Gastrocnemius medialis (tissue), 4 donors: ENCODE results near the gene DAGLB. TPM values are rescaled to one million over a fixed set of nuclear protein-coding genes. Genes with fewer than 3 reads are reported as not detected.

ENCODE experiments used
- ATAC-seq, 2 donors: fragments of 150-250 bp; one replicate each; pipeline ENCODE4 v1.9.1; 2016
- DNase-seq, 2 donors: peaks; one replicate each; pipeline ENCODE4 v3.0.0-alpha.2; 2019
- H3K27ac ChIP-seq, 4 donors: fragments of 200-600 bp; sonication (generic); 1 replicate in 1 of 4; 2 replicates in 3 of 4; pipeline ENCODE4 v1.5.1; 2016 to 2018; ENCODE audit warnings: mild to moderate bottlenecking in 2 of 4, moderate library complexity in 1 of 4
- H3K27me3 ChIP-seq, 3 donors: fragments of 200-600 bp; sonication (generic) in 2 of 3; 1 replicate in 1 of 3; 2 replicates in 2 of 3; pipeline versions ENCODE4 v1.5.1 to v1.6.0; 2016 to 2019; ENCODE audit warnings: mild to moderate bottlenecking in 1 of 3, moderate library complexity in 1 of 3
- H3K36me3 ChIP-seq, 2 donors: fragments of 200-600 bp; sonication (generic) in 1 of 2; one replicate each; pipeline ENCODE4 v1.5.1; 2017 to 2018
- H3K4me1 ChIP-seq, 2 donors: fragments of 200-600 bp; sonication (generic) in 1 of 2; one replicate each; pipeline ENCODE4 v1.5.1; 2016 to 2017; ENCODE audit warnings: mild to moderate bottlenecking in 2 of 2
- H3K4me3 ChIP-seq, 4 donors: fragments of 200-600 bp; sonication (generic) in 3 of 4; 1 replicate in 1 of 4; 2 replicates in 3 of 4; pipeline ENCODE4 v1.5.1; 2016 to 2019; ENCODE audit warnings: mild to moderate bottlenecking in 2 of 4
- H3K9me3 ChIP-seq, 3 donors: fragments of 200-600 bp; sonication (generic) in 2 of 3; 1 replicate in 1 of 3; 2 replicates in 2 of 3; pipeline ENCODE4 v1.5.1; 2016 to 2019
- POLR2A ChIP-seq, 2 donors: fragments of 450-650 bp; IDR thresholded peaks; one replicate each; pipeline ENCODE4 v1.6.1; 2017; ENCODE audit warnings: antibody characterized with exemption in 2 of 2, mild to moderate bottlenecking in 2 of 2, moderate library complexity in 2 of 2
- in situ Hi-C, 4 donors: fragments of 200-750 bp; cut with MboI; loops; one replicate each; pipeline versions ENCODE4 v1.15.0 to v1.8.0; 2017; ENCODE audit warnings: low sequenced_read_pairs in 4 of 4
- intact Hi-C: fragments of 100-400 bp; cut with DNase I; formaldehyde crosslinking; loops from one replicate; pipeline ENCODE4 v1.15.1; 2023; ENCODE audit warnings: low total_unique reads
- total RNA-seq, 4 donors: library from RNA; depleted of rRNA; stranded (reverse); fragments of >200 nt; gene quantifications; one replicate each; pipeline versions ENCODE4 v1.1.0 to v1.2.3, GENCODE V29; 2016
- TF ChIP-seq, protein P1 (sequence below), 5 experiments: fragments of 450-650 bp in 3 of 5; fragments of 200-600 bp in 2 of 5; sonication (generic) in 2 of 5; IDR thresholded peaks in 4 of 5; conservative IDR thresholded peaks in 1 of 5; 1 replicate in 4 of 5; 2 replicates in 1 of 5; pipeline ENCODE4 v1.5.1; 2016 to 2019; ENCODE audit warnings: antibody characterized with exemption in 5 of 5, mild to moderate bottlenecking in 3 of 5, moderate library complexity in 3 of 5

The DAGLB gene
- total RNA-seq, 4 donors from 2014 or later: 11.7 to 24.0 (median 16.1) TPM

DNA sequence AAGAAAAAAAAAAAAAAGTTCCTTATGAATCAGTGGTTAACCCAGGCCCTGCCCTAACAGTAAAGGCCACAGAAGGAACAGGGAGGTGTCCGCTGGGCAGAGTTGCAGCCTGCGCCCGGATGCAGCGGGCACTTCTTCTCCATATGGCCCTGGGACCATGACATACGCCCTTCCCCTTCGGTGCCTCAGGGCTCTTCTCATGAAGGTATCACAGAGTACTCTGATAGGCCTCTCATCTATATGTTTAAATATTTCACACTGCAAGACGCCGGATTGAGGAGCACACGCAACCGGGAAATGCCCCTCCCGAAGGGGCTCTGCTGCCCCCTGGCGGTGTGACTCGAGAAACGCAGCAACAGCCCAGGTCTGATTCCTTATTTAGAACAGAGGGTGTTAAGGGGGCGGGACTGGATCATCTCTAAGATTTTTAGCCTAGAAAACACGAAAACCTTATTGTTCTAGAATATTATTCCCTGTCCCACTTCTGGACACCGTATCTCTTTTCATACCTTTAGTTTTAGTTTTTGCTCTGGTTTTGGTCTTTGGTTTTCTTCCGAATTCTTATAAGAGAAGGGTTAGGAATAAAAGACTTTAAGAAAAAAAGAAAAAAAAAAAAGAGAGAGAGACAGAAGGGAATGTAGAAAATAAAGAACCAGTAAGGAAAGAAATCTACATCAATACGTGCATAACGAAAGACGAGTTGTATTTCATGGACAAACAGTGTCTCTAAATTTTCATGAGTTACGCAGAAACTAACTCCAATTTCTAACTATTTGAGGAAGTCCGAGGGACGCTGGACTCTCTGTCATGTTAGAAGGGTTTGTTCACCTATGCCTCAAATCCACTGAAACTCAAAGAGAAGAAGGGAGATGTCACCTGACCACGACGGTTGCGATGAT is 12.0 kb downstream of the DAGLB start:
- ATAC-seq: peak; percentile 51 to 54

GRCh38 chr7:6433784-6434615 is 13.8 kb downstream of the DAGLB start:
- H3K27ac ChIP-seq: peak overlapping the region in 2 of 4 donors; percentile 24 to 25
- H3K27me3 ChIP-seq: no peaks in the 10 kb centered on the region
- peak in 1 of 2 donors; percentile 1 for TF ChIP-seq POLR2A (IDR thresholded peaks at IDR 0.05)
- TF ChIP-seq, protein P1, sequence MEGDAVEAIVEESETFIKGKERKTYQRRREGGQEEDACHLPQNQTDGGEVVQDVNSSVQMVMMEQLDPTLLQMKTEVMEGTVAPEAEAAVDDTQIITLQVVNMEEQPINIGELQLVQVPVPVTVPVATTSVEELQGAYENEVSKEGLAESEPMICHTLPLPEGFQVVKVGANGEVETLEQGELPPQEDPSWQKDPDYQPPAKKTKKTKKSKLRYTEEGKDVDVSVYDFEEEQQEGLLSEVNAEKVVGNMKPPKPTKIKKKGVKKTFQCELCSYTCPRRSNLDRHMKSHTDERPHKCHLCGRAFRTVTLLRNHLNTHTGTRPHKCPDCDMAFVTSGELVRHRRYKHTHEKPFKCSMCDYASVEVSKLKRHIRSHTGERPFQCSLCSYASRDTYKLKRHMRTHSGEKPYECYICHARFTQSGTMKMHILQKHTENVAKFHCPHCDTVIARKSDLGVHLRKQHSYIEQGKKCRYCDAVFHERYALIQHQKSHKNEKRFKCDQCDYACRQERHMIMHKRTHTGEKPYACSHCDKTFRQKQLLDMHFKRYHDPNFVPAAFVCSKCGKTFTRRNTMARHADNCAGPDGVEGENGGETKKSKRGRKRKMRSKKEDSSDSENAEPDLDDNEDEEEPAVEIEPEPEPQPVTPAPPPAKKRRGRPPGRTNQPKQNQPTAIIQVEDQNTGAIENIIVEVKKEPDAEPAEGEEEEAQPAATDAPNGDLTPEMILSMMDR (IDR thresholded peaks at IDR 0.05 in 4 of 5, conservative IDR thresholded peaks at IDR 0.05 in 1 of 5): no peak
- ATAC-seq: no peak
- DNase-seq: no peak
- intact Hi-C loops: no loop called here
- peaks cover 35 to 43% of the 10 kb centered on the region in 2 donors for H3K4me1 ChIP-seq
- H3K4me3 ChIP-seq: no peak overlapping the region
- no peaks in the 10 kb centered on the region for H3K9me3 ChIP-seq
- H3K36me3 ChIP-seq: peaks cover 0 to 29% of the 10 kb centered on the region in 2 donors
- in situ Hi-C loops: loop anchor here in 1 of 4 donors (10.0 kb wide), 2 partner anchors 49 to 439 kb away; no protein-coding TSS in a partner anchor

More for the DNA sequence above, 12.0 kb downstream of the DAGLB start:
- no peak for TF ChIP-seq POLR2A (IDR thresholded peaks at IDR 0.05)
- TF ChIP-seq, protein P1 (IDR thresholded peaks at IDR 0.05 in 4 of 5, conservative IDR thresholded peaks at IDR 0.05 in 1 of 5): peak; percentile 93 to 96 (median 93)
- Histone ChIP-seq H3K27me3 (no peaks in the 10 kb centered on the region), H3K27ac (peak overlapping the region; percentile 83 to 86 (median 84)), H3K36me3 (peaks cover 0 to 20% of the 10 kb centered on the region in 2 donors), H3K4me3 (no peak overlapping the region), H3K9me3 (no peaks in the 10 kb centered on the region), H3K4me1 (peaks cover 48 to 58% of the 10 kb centered on the region in 2 donors)
- in situ Hi-C loops (loop anchor here in 1 of 4 donors (10.0 kb wide), 2 partner anchors 51 to 441 kb away; no protein-coding TSS in a partner anchor), intact Hi-C loops (no loop called here)
- DNase-seq: peak; percentile 61 to 72

GRCh38 chr7:6432781-6433180 is 15.0 kb downstream of the DAGLB start:
- Histone ChIP-seq H3K4me1 (peaks cover 23 to 31% of the 10 kb centered on the region in 2 donors), H3K27ac (no peak overlapping the region), H3K9me3 (no peaks in the 10 kb centered on the region), H3K36me3 (peaks cover 0 to 29% of the 10 kb centered on the region in 2 donors), H3K27me3 (no peaks in the 10 kb centered on the region), H3K4me3 (no peak overlapping the region)
- DNase-seq (no peak), ATAC-seq (no peak)
- in situ Hi-C loops (loop anchor here in 1 of 4 donors (10.0 kb wide), 2 partner anchors 48 to 438 kb away; no protein-coding TSS in a partner anchor), intact Hi-C loops (no loop called here)
- TF ChIP-seq, protein P1 (IDR thresholded peaks at IDR 0.05 in 4 of 5, conservative IDR thresholded peaks at IDR 0.05 in 1 of 5): no peak
- no peak for TF ChIP-seq POLR2A (IDR thresholded peaks at IDR 0.05)

DNA sequence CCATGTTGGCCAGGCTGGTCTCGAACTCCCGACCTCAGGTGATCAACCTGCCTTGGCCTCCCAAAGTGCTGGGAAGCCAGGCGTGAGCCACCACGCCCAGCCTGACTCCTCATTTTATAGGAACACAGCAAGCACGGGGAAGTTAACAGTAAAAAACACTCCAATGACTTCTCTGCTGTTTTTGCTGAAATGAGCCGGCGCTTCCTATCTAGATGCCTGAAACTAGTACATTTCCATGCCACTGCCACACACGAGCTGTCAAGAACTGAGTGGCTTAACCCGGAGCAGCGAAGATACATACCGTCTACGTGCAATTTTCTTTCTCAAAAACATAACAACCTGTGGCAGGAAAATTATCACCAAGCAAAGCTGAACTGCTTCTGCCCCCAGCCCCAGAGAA is 16.8 kb downstream of the DAGLB start:
- Histone ChIP-seq H3K27ac (no peak overlapping the region), H3K36me3 (peaks cover 0 to 31% of the 10 kb centered on the region in 2 donors), H3K9me3 (no peaks in the 10 kb centered on the region), H3K4me1 (peaks cover 9 to 13% of the 10 kb centered on the region in 2 donors), H3K27me3 (no peaks in the 10 kb centered on the region), H3K4me3 (no peak overlapping the region)
- no peak for TF ChIP-seq POLR2A (IDR thresholded peaks at IDR 0.05)
- TF ChIP-seq, protein P1 (IDR thresholded peaks at IDR 0.05 in 4 of 5, conservative IDR thresholded peaks at IDR 0.05 in 1 of 5): no peak
- ATAC-seq (no peak), DNase-seq (no peak)
- intact Hi-C loops (no loop called here), in situ Hi-C loops (loop anchor here in 1 of 4 donors (10.0 kb wide), 2 partner anchors 46 to 436 kb away; no protein-coding TSS in a partner anchor)
